HEK293 (cell line): ENCODE data around the gene MAPKAP1.

ENCODE experiments used
- CTCF ChIA-PET: fragments of 350-600 bp; formaldehyde crosslinking; extraction: SDS; loops from one replicate; lab custom pipeline; 2021; ENCODE audit warnings: antibody characterized with exemption; lab: Yijun Ruan, JAX
- POLR2A ChIA-PET: fragments of 300-600 bp; formaldehyde crosslinking; extraction: SDS; loops from one replicate; lab custom pipeline; 2020; ENCODE audit warnings: antibody characterized with exemption, inconsistent platforms; lab: Yijun Ruan, JAX
- H3K27ac ChIP-seq: fragments of 200-500 bp; sonication (Bioruptor generic); 2 replicates; pipeline ENCODE4 v1.5.1; 2014; ENCODE audit warnings: low read depth, low read length, control low read depth, inconsistent platforms; ENCODE audit errors: extremely low read depth
- H3K36me3 ChIP-seq, 2 experiments: fragments of 200-500 bp in 1 of 2; sonication (Bioruptor generic) in 1 of 2; 1 replicate in 1 of 2; 2 replicates in 1 of 2; pipeline ENCODE4 v1.5.1; 2014 to 2017; ENCODE audit warnings: inconsistent platforms in 2 of 2, low read length in 2 of 2; ENCODE audit not compliant: control insufficient read depth in 2 of 2, insufficient read depth in 1 of 2
- H3K4me1 ChIP-seq: fragments of 200-500 bp; sonication (Bioruptor generic); 2 replicates; pipeline ENCODE4 v1.5.1; 2014; ENCODE audit warnings: mild to moderate bottlenecking, low read length, inconsistent platforms; ENCODE audit not compliant: control insufficient read depth, insufficient read depth
- H3K4me3 ChIP-seq: 2 replicates; pipeline ENCODE4 v1.5.1; 2011; ENCODE audit warnings: low read depth, mild to moderate bottlenecking, control low read depth, low read length, moderate library complexity
- H3K9me3 ChIP-seq: fragments of 200-500 bp; sonication (Bioruptor generic); 2 replicates; pipeline ENCODE4 v1.5.1; 2014; ENCODE audit warnings: low read depth, low read length, inconsistent platforms; ENCODE audit not compliant: control insufficient read depth, insufficient read depth
- BCL6B ChIP-seq: fragments of 450-650 bp; formaldehyde crosslinking; IDR thresholded peaks from 2 replicates; pipeline ENCODE4 v1.5.1; 2017; ENCODE audit warnings: missing biosample characterization, missing genetic modification characterization
- CTCF ChIP-seq: fragments of 450-650 bp; formaldehyde crosslinking; IDR thresholded peaks from 2 replicates; pipeline ENCODE4 v1.5.1; 2016; ENCODE audit warnings: missing biosample characterization, missing genetic modification characterization
- GFI1B ChIP-seq: fragments of 450-650 bp; formaldehyde crosslinking; IDR thresholded peaks from 2 replicates; pipeline ENCODE4 v1.5.1; 2016; ENCODE audit warnings: missing biosample characterization, missing genetic modification characterization
- PRDM6 ChIP-seq: fragments of 450-650 bp; formaldehyde crosslinking; IDR thresholded peaks from 2 replicates; pipeline ENCODE4 v1.5.1; 2017; ENCODE audit warnings: missing biosample characterization, missing genetic modification characterization
- WT1 ChIP-seq: fragments of 450-650 bp; formaldehyde crosslinking; IDR thresholded peaks from 2 replicates; pipeline ENCODE4 v1.5.1; 2016; ENCODE audit warnings: missing biosample characterization, missing genetic modification characterization
- ZBTB1 ChIP-seq: fragments of 450-650 bp; formaldehyde crosslinking; IDR thresholded peaks from 2 replicates; pipeline ENCODE4 v1.5.1; 2016; ENCODE audit warnings: missing biosample characterization, missing genetic modification characterization
- ZNF292 ChIP-seq: fragments of 450-650 bp; formaldehyde crosslinking; IDR thresholded peaks from 2 replicates; pipeline ENCODE4 v1.5.1; 2016; ENCODE audit warnings: low read depth, missing biosample characterization, missing genetic modification characterization, borderline replicate concordance
- ZNF366 ChIP-seq: fragments of 450-650 bp; formaldehyde crosslinking; conservative IDR thresholded peaks from 2 replicates; pipeline ENCODE4 v1.5.1; 2016; ENCODE audit warnings: missing biosample characterization, missing genetic modification characterization
- ZNF518A ChIP-seq: fragments of 450-650 bp; formaldehyde crosslinking; conservative IDR thresholded peaks from 2 replicates; pipeline ENCODE4 v1.5.1; 2016; ENCODE audit warnings: low read depth, missing biosample characterization, missing genetic modification characterization
- ZNF585B ChIP-seq: fragments of 450-650 bp; formaldehyde crosslinking; IDR thresholded peaks from 2 replicates; pipeline ENCODE4 v1.5.1; 2016; ENCODE audit warnings: missing biosample characterization, missing genetic modification characterization
- ZNF600 ChIP-seq: fragments of 450-650 bp; formaldehyde crosslinking; IDR thresholded peaks from 2 replicates; pipeline ENCODE4 v1.5.1; 2016; ENCODE audit warnings: missing biosample characterization, missing genetic modification characterization
- ZNF639 ChIP-seq: fragments of 450-650 bp; formaldehyde crosslinking; IDR thresholded peaks from 2 replicates; pipeline ENCODE4 v1.5.1; 2016; ENCODE audit warnings: missing biosample characterization, missing genetic modification characterization
- ZNF677 ChIP-seq: fragments of 450-650 bp; IDR thresholded peaks from 2 replicates; pipeline ENCODE4 v1.5.0; 2018; ENCODE audit warnings: missing biosample characterization, mild to moderate bottlenecking, missing genetic modification characterization, moderate library complexity
- ZNF692 ChIP-seq: fragments of 450-650 bp; formaldehyde crosslinking; IDR thresholded peaks from 2 replicates; pipeline ENCODE4 v1.5.1; 2016; ENCODE audit warnings: missing biosample characterization, missing genetic modification characterization

Gene MAPKAP1

GRCh38 chr9:125646217-125646616 lies 60.8 kb downstream of the MAPKAP1 start (continued):
- TF ChIP-seq ZNF639 (tag by site-specific recombination): no peak
- TF ChIP-seq, all 188 proteins: peak for 0

- H3K9me3 ChIP-seq: no peaks in the 10 kb centered on the region
- POLR2A ChIA-PET: interaction anchor here (0.7 kb wide), 1 partner anchor 506 kb away, joined by 5 read pairs; no protein-coding TSS in a partner anchor
- peaks cover 8% of the 10 kb centered on the region for H3K4me1 ChIP-seq
- H3K27ac ChIP-seq: no peak overlapping the region
- H3K36me3 ChIP-seq: no peaks in the 10 kb centered on the region
- H3K4me3 ChIP-seq: no peak overlapping the region
- CTCF ChIA-PET: no interaction called here
- TF ChIP-seq WT1 (tag by site-specific recombination): no peak
- TF ChIP-seq GFI1B (tag by site-specific recombination): no peak
- no peak for TF ChIP-seq ZNF677
- TF ChIP-seq ZNF518A (tag by site-specific recombination): no peak
- TF ChIP-seq ZNF585B: no peak
- TF ChIP-seq ZNF292: no peak
- TF ChIP-seq CTCF (tag by site-specific recombination): no peak
- no peak for TF ChIP-seq BCL6B (tag by site-specific recombination)
- TF ChIP-seq ZNF600 (tag by site-specific recombination): no peak
- TF ChIP-seq ZBTB1: no peak
- TF ChIP-seq PRDM6: no peak
- no peak for TF ChIP-seq ZNF692 (tag by site-specific recombination)
- TF ChIP-seq ZNF366: no peak
These were observed 62.0 kb downstream of the MAPKAP1 start for GRCh38 chr9:125644819-125645507.
